Ishikawa (cell line): Measurements from ENCODE around the gene PHOX2B.

Source experiments
- CEBPB ChIP-seq: IDR thresholded peaks from 2 replicates; pipeline ENCODE4 v1.6.1; 2012
- CREB1 ChIP-seq: IDR thresholded peaks from 2 replicates; pipeline ENCODE4 v1.6.1; 2012; ENCODE audit warnings: low read depth
- EGR1 ChIP-seq: IDR thresholded peaks from 2 replicates; pipeline ENCODE4 v1.6.1; 2012
- EP300 ChIP-seq: IDR thresholded peaks from 2 replicates; pipeline ENCODE4 v1.6.1; 2012; ENCODE audit warnings: borderline replicate concordance
- FOXM1 ChIP-seq: IDR thresholded peaks from 2 replicates; pipeline ENCODE4 v1.6.1; 2012; ENCODE audit warnings: low read depth, borderline replicate concordance
- NFIC ChIP-seq: IDR thresholded peaks from 2 replicates; pipeline ENCODE4 v1.6.1; 2012
- RAD21 ChIP-seq: IDR thresholded peaks from 2 replicates; pipeline ENCODE4 v1.6.1; 2012; ENCODE audit warnings: low read depth
- TAF1 ChIP-seq: IDR thresholded peaks from 2 replicates; pipeline ENCODE4 v1.6.1; 2012; ENCODE audit warnings: low read depth, mild to moderate bottlenecking
- TCF12 ChIP-seq: IDR thresholded peaks from 2 replicates; pipeline ENCODE4 v1.6.1; 2012; ENCODE audit warnings: low read depth
- TEAD4 ChIP-seq: IDR thresholded peaks from 2 replicates; pipeline ENCODE4 v1.6.1; 2012
- YY1 ChIP-seq: IDR thresholded peaks from 2 replicates; pipeline ENCODE4 v1.6.1; 2012; ENCODE audit warnings: low read depth
- ZBTB7A ChIP-seq: IDR thresholded peaks from 2 replicates; pipeline ENCODE4 v1.6.1; 2012; ENCODE audit warnings: low read depth
- TF ChIP-seq, protein P1 (sequence below): IDR thresholded peaks from 2 replicates; pipeline ENCODE4 v1.6.1; 2012; ENCODE audit warnings: low read depth, mild to moderate bottlenecking
- TF ChIP-seq, protein P2 (sequence below): IDR thresholded peaks from 2 replicates; pipeline ENCODE4 v1.6.1; 2012
- TF ChIP-seq, protein P3 (sequence below): IDR thresholded peaks from 2 replicates; pipeline ENCODE4 v1.6.1; 2012

PHOX2B gene

DNA sequence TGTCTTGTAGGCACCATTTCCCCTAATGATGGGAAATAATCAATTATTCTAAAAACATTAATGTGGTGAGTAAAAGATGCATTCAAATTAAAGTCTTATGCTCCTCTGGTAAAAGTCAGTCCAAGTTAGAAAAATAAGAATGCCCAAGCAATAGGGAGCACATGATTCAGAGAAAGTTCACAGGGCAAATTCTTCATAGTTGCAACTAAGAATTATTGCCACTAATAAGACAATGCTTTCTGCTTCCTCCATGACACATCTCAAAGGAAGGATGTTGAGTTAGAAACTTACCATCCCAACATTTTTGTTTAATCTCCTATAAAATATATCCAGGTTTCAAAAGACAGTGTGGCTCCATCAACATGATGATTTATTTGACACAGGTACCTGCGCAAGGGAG, 26.3 kb downstream of the PHOX2B start:
- no peak for TF ChIP-seq CREB1
- no peak for TF ChIP-seq ZBTB7A
- TF ChIP-seq TAF1, result no peak

DNA sequence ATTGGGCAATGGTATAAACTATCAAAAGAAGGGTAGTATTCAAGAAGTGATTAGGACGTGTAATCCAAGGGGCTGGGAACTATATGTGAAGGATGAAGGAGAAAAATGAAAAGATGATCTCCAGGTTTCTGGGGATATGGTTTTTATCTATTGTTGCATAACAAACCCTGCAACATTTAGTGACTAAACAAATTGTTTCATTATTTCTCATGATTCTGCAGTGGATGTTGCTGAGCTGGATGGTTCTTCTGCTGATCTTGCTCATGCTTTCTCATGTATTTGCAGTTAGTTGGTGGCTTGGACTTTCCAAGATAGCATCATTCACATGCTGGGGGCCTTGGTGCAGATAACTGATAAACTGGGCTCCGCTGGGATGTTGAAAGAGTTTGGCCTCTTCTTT, 29.1 kb downstream of the PHOX2B start:
- TF ChIP-seq RAD21 (no peak), TAF1 (no peak), TCF12 (no peak), CREB1 (no peak), FOXM1 (no peak), NFIC (no peak), TEAD4 (no peak), YY1 (no peak), CEBPB (no peak), EGR1 (no peak), ZBTB7A (no peak)
- TF ChIP-seq, protein P1, sequence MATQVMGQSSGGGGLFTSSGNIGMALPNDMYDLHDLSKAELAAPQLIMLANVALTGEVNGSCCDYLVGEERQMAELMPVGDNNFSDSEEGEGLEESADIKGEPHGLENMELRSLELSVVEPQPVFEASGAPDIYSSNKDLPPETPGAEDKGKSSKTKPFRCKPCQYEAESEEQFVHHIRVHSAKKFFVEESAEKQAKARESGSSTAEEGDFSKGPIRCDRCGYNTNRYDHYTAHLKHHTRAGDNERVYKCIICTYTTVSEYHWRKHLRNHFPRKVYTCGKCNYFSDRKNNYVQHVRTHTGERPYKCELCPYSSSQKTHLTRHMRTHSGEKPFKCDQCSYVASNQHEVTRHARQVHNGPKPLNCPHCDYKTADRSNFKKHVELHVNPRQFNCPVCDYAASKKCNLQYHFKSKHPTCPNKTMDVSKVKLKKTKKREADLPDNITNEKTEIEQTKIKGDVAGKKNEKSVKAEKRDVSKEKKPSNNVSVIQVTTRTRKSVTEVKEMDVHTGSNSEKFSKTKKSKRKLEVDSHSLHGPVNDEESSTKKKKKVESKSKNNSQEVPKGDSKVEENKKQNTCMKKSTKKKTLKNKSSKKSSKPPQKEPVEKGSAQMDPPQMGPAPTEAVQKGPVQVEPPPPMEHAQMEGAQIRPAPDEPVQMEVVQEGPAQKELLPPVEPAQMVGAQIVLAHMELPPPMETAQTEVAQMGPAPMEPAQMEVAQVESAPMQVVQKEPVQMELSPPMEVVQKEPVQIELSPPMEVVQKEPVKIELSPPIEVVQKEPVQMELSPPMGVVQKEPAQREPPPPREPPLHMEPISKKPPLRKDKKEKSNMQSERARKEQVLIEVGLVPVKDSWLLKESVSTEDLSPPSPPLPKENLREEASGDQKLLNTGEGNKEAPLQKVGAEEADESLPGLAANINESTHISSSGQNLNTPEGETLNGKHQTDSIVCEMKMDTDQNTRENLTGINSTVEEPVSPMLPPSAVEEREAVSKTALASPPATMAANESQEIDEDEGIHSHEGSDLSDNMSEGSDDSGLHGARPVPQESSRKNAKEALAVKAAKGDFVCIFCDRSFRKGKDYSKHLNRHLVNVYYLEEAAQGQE, result no peak
- TF ChIP-seq, protein P2, sequence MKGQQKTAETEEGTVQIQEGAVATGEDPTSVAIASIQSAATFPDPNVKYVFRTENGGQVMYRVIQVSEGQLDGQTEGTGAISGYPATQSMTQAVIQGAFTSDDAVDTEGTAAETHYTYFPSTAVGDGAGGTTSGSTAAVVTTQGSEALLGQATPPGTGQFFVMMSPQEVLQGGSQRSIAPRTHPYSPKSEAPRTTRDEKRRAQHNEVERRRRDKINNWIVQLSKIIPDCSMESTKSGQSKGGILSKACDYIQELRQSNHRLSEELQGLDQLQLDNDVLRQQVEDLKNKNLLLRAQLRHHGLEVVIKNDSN, result no peak
- TF ChIP-seq, protein P3, sequence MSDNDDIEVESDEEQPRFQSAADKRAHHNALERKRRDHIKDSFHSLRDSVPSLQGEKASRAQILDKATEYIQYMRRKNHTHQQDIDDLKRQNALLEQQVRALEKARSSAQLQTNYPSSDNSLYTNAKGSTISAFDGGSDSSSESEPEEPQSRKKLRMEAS, result no peak

DNA sequence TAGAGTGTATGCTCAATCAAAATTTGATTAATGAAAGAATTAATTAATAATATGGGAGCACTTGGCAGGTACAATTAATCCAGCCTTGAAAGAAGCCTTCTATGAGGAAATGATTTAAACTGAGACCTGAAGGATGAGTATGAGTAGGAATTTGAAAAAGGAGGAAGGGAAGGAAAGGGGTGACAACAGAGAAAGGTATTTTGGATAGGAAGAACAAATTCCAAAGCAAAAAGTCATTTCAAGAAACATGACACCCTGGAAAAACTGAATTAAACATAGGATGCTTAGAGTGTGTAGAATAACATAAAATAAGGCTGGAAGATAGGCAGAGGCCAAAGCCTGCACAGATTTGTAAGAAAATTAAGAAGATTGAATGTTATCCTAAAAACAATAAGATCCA, 29.6 kb downstream of the PHOX2B start:
- no peak for TF ChIP-seq CEBPB
- no peak for TF ChIP-seq TEAD4
- no peak for TF ChIP-seq YY1
- TF ChIP-seq EP300, result no peak
- TF ChIP-seq, protein P3, result no peak
- TF ChIP-seq, protein P2, result no peak
- TF ChIP-seq TCF12, result no peak
- no peak for TF ChIP-seq RAD21
- no peak for TF ChIP-seq TAF1
- no peak for TF ChIP-seq ZBTB7A
- TF ChIP-seq FOXM1, result no peak

DNA sequence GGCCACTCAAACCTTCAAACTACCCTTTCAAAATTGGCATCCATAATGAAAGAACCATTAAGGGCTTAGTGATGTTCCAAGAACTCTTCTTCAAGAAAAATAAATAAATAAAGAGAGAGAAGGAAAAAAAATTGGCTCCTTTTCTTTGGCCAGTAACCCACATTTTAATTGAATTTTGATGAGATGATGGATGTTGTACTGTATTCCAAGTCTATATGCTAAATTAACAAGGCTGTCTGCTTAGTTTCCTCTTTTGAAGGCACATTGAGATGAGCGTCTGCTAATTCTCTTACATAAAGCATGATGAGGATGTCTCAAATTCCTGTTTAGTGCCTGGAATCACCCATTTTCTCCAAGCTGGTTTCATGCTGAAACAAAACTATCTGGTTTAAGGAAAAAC, 33.4 kb downstream of the PHOX2B start:
- TF ChIP-seq EP300, result no peak
- TF ChIP-seq CEBPB, result no peak
- TF ChIP-seq, protein P2, result no peak
- TF ChIP-seq TAF1, result no peak
- TF ChIP-seq YY1, result no peak
- no peak for TF ChIP-seq CREB1
- TF ChIP-seq RAD21, result no peak
- TF ChIP-seq NFIC, result no peak
- no peak for TF ChIP-seq TEAD4
- no peak for TF ChIP-seq TCF12
- TF ChIP-seq, protein P3, result no peak

DNA sequence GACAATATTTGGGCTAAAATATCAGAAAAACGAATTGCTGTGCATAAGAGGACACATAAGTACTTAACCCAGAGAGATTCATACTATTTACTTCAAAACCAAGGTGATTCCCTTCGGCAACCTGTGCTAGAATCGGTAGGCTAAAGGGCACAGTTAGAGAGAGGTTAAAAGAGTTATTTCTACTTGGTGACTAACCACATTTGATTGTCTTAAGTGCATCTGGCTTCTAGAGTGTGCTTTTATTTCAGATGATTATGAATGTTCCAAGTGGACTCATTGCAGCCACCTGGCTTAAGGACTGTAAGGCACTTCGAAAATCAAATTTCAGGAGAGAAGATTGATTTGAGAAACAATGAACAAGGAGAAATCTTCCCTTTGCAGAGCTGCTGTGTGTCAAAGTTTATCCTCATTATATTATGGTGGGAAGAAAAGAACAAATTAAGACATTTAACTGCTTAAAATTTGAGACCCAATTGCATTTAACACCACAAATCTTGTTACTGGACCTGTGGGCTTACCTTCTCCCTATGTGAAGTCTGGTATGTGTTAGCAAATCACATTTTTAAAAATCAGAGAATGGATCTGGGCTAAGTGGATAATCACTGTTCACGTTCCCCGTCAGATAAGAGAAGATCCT, 34.0 kb downstream of the PHOX2B start:
- no peak for TF ChIP-seq TAF1
- TF ChIP-seq NFIC, result no peak
- TF ChIP-seq YY1, result no peak
- no peak for TF ChIP-seq TEAD4

DNA sequence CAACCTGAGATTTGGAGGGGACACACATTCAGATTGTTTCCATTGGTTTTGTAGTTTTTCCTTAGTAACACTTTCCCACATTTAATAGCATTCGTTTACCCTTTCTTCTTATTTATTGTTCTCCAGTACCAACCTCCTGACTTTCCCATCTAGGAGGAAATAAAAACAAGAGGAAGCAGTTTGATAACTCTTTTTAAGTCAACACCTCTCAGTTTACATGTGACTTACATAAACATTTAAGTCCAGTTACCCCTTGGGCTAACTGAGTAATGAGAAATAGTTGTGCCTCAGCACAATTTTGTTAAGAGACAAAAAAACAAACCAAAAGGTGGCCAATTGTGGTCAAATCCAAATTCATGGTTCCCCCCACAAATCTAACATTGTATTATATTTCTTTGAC, 34.8 kb downstream of the PHOX2B start:
- TF ChIP-seq EGR1 (no peak), TAF1 (no peak), ZBTB7A (no peak), CREB1 (no peak), NFIC (no peak), EP300 (no peak)

DNA sequence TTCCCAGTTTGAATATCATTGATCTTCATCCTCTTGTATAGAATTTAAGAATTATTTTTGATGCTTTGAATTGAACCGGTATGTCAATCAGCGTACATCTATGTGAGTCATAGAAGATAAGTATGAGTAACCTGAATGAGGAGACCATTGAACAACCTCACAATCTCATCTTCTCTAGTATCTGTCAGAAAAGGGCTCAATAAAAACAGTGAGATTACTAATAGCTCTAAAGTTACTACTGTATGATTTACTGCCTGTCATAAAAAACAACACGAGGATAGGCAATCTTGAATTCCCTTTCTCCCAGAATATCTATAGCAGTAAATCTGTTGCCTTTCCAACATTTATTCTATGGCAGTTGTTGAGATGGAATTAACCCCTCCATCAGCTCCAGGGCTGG, 36.1 kb downstream of the PHOX2B start:
- TF ChIP-seq, protein P2, result no peak
- TF ChIP-seq CREB1 (no peak), CEBPB (no peak), FOXM1 (no peak), ZBTB7A (no peak), TEAD4 (no peak), NFIC (no peak), EP300 (no peak), TCF12 (no peak)
- TF ChIP-seq, protein P3, result no peak
- TF ChIP-seq, protein P1, result no peak
